Measurements from ENCODE around the gene NFASC.

Gene NFASC

GRCh38 chr1:204889681-204890383 is 19.2 kb downstream of the NFASC start:
- DNase-seq (ENCODE audit: low spot score), result no peak

GRCh38 chr1:204891860-204892259 is 21.2 kb downstream of the NFASC start:
- DNase-seq (ENCODE audit: low spot score), result no peak

- no peak for DNase-seq (ENCODE audit: low spot score)
Measured at GRCh38 chr1:204894031-204894430, 23.4 kb downstream of the NFASC start.

DNA sequence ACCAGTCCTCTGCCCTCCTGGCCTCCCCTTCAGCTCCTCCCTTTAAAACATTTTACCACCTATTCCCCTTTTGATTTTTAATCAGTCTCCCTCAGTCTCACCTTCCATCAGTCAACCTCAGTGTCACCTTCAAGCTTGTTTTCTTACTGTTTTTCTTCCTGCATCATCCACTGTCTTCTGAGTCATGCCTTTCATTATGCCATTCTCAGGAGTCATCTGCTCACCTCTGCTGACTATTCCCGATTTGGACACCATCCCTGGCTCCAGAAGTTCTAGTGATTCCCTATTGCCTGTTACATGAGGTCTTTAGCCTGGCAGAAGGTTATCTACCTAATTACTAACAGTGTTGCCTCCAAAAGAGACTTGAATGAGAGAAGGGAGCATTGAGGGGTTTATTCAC is 23.9 kb downstream of the NFASC start:
- DNase-seq (ENCODE audit: low spot score), result no peak

GRCh38 chr1:204896023-204896422 is 25.4 kb downstream of the NFASC start:
- no peak for DNase-seq (ENCODE audit: low spot score)

- no peak for DNase-seq (ENCODE audit: low spot score)
Measured at GRCh38 chr1:204896787-204897469, 26.3 kb downstream of the NFASC start.

DNA sequence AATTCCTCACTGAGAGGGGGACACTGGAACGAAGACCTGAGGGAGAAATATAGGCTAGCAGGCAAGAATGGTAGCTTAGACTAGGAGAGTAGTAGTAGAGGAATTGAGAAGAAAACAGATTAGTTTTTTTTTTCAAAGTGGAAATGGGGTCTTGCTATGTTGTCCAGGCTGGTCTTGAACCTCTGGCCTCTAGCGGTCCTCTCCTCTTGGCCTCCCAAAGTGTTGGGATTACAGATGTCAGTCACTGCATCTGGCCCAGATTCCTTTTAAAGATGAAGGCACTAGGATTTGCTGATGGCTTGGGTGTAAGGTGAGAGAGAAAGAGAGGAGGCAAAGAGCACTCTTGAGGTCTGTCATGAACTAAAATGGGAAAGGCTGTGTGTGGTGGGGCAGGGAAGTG is 30.1 kb downstream of the NFASC start:
- DNase-seq (ENCODE audit: low spot score), result no peak

DNA sequence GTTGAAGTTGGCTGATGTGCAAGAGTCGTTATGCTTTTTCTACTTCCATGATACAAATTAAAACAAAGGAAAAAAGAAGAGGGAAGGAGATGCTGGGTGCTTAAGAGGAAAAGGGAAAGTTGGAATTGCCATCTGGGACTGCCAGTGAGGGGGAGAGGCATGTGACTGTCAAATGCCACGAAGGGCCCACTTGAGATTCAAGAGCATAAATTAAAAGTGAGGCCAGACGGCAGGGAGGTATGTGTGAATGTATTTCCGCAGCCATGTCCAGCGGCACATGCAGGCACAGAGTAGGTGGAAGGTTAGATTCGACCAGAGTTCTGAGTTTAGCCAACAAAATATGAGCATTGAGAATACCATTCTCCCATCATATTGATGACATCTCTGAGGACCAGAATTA is 32.0 kb downstream of the NFASC start:
- DNase-seq (ENCODE audit: low spot score), result no peak

- no peak for DNase-seq (ENCODE audit: low spot score)
Measured at GRCh38 chr1:204904228-204904810, 33.7 kb downstream of the NFASC start.

DNA sequence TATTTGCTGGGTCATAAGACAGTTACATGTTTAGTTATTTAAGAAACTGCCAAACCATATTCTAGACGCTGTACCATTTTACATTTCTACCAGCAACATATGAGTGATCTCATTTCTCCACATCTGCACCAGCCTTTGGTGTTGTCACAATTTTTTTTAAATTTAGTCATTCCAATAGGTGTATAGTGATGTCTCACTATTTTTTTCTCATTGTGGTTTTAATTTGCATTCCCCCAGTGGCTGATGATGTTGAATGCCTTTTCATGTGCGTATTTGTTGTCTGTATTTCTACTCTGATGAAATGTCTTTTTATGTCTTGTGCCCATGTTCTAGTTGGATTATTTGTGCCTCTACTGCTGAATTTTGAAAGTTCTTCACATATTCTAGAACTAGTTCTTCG is 38.4 kb downstream of the NFASC start:
- no peak for DNase-seq (ENCODE audit: low spot score)

DNA sequence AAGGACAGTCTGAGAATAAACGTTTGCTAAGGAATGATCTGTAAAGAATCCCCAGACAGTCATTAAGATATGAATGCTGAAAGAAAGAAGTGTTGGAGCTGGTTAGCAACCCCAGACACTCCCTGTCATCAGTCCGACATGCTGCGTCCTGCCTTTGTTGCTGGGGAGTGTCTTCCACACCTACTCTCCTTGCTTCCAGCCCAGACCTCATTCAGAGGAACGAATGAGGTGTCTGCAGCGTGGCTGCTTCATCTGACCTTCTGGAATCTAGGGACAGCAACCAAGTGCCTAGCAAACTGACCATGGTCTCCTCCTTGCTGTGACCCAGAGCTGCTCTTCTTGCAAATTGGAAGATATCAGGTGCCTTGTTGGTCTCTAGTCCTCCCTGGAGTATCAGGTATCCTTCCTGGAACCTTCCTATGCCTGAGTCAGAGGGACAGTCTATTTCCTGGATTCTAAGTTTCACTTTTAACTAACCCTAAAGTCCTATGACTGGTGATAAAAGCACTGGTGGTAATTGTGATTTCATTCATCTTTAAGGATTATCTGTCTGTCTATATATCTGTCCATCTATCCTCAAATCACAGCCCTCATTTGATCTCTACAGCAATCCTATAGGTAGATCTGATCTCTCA is 45.3 kb downstream of the NFASC start:
- DNase-seq (ENCODE audit: low spot score), result no peak

DNA sequence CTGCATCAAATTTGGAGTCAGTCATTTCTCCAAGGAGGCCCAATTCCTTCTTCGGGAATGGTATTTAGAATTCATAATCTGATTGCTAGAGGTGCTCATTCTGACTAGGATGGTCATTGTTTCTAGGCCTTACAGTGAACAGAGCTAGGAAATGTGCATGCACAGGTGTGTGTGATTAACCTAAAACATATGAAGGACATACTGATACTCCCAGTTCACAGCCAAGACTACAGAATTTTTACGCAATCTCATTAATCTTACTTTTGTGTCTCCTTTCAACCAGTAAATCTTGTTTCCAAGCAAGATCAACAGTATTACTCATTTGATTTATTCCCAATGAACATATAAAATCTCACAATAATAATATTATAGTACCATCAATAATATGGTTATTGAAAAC is 47.1 kb downstream of the NFASC start:
- no peak for DNase-seq (ENCODE audit: low spot score)

DNA sequence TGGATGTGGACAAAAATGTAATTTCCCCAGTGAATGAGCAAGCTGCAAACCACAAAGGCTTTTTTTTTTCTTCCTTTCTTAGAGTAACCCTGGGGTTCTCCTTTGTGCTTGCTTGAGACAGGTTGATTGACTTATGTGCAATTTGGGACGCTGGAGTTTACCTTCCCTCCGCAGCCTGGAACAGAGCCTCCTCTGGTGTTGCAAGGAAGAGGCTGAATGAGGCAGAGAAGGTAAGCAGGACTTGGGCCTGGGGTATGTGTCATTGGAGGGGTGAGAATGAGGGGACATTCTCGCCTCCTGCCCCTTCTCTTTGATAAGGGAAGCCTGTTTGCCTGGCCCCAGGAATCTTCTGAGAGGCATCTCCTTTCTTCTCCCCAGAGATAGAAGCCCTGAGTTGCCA is 49.8 kb downstream of the NFASC start:
- DNase-seq (ENCODE audit: low spot score), result no peak

- no peak for DNase-seq (ENCODE audit: low spot score)
Measured at GRCh38 chr1:204920967-204921366, 50.3 kb downstream of the NFASC start.

DNA sequence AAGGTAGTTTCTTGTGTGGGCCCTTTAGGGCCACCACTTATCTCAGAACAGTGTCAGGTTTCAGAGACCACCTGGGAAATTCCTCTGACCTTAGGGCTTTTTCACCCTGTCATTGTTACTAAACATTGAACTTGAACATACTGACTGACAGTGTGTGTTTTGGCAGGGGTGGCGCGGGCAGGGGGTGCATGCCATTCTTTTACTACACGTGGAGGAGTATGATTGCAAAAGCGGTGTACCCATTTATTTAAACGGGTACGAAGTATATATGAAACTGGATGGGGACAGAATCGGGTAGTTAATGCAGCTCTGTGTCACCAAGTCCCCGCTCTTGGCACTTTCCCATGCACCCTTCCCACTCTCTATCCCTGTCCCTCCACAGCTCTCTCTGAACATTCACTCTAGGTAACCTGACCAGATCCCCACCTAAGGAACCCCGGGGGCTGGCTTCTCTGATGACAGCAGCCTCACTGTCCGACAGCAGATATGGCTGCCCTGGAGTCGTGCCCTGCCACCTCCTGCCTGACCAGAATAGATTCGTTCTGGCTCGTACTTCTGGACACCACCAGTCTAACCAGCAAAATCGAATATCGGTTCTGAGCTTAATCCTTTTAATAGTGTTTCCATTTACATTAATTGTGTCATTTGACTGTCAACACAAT is 51.3 kb downstream of the NFASC start:
- DNase-seq (ENCODE audit: low spot score), result no peak

- no peak for DNase-seq (ENCODE audit: low spot score)
Measured at GRCh38 chr1:204923201-204923600, 52.5 kb downstream of the NFASC start.

- no peak for DNase-seq (ENCODE audit: low spot score)
Measured at GRCh38 chr1:204923626-204924012, 53.0 kb downstream of the NFASC start.

GRCh38 chr1:204924013-204924759 is 53.5 kb downstream of the NFASC start:
- no peak for DNase-seq (ENCODE audit: low spot score)

DNA sequence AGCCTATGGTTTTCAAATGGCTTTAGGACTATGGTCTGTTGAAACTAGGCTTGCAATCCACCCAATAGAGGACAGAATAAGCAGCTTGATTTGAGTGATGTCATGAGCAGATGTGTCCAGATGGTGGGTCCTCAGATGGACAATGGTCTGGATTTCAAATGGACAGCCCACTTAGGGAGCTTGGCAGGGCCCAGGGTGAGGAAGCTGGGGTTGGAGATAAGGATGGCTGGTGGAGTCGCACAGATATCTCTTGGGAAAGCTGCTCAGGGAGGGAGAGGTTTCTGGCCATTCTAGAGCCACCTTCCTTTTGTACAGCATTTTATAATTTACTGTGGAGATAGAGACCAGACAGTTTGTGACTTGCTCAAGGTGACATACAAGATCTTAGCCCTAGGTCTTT is 55.0 kb downstream of the NFASC start:
- DNase-seq (ENCODE audit: low spot score), result no peak

DNA sequence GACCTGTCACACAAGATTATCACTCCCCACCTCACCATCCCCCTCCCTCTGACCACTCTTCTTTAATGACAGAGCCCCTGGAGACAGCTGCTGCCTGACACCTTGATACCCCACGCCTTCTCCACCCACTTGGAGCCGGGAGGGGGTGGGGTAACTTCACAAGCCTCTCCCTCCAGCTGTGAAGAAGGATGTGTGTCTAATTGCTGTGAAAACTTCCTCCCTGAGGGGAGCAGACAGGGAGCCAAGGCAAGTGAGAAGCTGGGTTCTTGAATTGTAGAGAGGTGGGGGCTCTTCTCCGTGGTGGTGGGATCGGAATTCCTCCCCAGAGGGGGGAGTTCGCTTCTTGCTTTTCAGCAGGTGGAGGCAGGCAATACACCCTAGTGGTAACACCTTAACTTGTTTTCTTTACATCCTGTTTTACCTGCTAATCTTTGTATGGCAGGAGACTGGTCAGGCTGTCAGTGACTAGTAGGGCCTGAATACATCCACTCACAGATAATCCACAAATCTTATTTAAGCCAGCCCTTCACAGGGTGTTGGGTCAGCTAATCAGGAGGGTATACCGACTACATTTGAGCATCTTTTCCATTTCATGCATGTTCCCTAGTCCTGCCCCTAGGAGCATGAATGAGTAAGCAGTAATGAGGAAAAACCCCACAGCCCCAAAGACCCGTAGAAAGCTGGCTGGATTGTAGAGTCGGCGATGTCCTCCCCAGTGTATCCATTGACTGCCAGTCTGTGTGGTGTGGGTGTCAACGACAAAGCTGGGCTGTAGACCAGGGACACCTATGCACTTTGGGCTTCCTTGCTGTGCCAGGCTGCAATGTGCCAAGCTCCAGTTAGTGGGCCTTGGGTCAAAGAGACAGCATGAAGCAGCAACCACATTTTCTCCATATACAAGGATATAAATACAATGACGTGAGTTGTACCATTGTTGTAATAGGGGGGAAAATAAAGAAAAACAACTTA is 57.3 kb downstream of the NFASC start:
- DNase-seq (ENCODE audit: low spot score), result no peak

Measured in ecto neural progenitor cell (in vitro differentiated cells).